Measurements from ENCODE around the gene IPO5.

DNA sequence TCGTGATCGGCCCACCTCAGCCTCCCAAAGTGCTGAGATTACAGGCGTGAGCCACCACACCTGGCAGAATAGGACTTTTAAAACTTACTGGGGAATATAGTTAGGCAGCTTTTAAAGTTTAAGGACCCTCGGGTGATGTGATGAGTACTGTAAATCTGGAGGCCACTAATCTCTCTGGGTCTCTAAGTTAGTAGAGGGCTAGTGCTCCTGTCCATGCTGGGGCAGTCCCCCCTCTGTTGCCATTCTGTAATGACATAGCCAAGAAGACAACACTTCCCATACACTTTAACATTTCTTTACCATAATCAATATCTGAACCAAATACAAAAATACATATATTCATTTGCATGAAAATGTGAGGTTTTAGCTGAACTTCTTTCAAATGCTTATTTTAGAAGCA, 65.7 kb downstream of the IPO5 start:
- TF ChIP-seq, protein P1, sequence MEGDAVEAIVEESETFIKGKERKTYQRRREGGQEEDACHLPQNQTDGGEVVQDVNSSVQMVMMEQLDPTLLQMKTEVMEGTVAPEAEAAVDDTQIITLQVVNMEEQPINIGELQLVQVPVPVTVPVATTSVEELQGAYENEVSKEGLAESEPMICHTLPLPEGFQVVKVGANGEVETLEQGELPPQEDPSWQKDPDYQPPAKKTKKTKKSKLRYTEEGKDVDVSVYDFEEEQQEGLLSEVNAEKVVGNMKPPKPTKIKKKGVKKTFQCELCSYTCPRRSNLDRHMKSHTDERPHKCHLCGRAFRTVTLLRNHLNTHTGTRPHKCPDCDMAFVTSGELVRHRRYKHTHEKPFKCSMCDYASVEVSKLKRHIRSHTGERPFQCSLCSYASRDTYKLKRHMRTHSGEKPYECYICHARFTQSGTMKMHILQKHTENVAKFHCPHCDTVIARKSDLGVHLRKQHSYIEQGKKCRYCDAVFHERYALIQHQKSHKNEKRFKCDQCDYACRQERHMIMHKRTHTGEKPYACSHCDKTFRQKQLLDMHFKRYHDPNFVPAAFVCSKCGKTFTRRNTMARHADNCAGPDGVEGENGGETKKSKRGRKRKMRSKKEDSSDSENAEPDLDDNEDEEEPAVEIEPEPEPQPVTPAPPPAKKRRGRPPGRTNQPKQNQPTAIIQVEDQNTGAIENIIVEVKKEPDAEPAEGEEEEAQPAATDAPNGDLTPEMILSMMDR (IDR thresholded peaks at IDR 0.05; ENCODE audit: low read depth, low read length): no peak
- TF ChIP-seq, protein P2, sequence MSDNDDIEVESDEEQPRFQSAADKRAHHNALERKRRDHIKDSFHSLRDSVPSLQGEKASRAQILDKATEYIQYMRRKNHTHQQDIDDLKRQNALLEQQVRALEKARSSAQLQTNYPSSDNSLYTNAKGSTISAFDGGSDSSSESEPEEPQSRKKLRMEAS (IDR thresholded peaks at IDR 0.05; ENCODE audit: low read depth, low read length): no peak

All from NB4 (cell line).